LNCaP clone FGC (cell line): ENCODE measurements around the gene IYD.

Experiments used
- DNase-seq: peaks from one replicate; pipeline ENCODE4 v3.0.0-alpha.2; 2011; ENCODE audit warnings: low read depth
- H3K4me3 ChIP-seq: 2 replicates; pipeline ENCODE4 v1.5.1; 2011; ENCODE audit warnings: mild to moderate bottlenecking, low read depth, low read length, control low read depth
- TF ChIP-seq, protein P1 (sequence below): IDR thresholded peaks from 2 replicates; pipeline ENCODE4 v1.5.1; 2012; ENCODE audit warnings: mild to moderate bottlenecking; ENCODE audit not compliant: control insufficient read depth, insufficient read depth; ENCODE audit errors: extremely low read depth

Gene IYD

DNA sequence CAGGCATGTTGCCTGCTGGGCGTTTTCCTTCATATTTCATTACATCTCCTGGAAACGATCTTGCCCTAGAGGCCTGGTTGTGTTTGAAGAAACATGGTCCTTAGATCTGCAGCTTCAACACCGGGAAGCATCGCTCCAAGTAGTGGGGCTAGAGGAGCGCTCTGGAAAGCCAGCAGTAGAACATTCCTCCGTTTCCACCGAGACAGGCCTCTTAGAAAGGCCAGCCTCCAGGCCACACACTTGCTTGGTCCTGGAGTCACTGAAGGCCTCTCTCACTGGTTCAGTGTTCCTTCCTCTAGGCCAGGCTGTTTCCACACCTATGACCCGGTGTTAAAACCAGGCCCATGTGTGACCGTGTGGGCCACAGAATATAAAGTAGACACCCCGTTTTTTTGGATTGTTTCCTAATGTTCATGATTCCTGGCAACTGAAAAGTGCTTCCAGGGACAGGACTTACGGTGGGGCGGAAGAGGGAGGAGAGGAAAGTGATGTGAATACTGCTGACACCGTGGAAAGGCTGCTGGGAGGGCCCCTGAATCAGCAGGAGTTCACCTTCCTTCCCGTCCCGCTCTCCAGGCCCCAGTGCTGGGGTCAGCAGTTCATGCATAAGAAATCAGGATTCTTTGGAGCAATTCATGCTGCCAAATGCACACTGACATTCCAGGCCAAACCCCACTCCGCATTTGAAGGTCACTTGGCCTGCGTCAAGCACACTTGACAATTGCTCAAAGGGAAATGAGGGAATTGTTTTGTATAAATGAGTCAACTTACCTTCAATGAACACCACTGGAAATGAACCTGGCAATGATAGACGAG is 83.8 kb downstream of the IYD start:
- no peak overlapping the region for H3K4me3 ChIP-seq
- DNase-seq = no peak
- TF ChIP-seq, protein P1, sequence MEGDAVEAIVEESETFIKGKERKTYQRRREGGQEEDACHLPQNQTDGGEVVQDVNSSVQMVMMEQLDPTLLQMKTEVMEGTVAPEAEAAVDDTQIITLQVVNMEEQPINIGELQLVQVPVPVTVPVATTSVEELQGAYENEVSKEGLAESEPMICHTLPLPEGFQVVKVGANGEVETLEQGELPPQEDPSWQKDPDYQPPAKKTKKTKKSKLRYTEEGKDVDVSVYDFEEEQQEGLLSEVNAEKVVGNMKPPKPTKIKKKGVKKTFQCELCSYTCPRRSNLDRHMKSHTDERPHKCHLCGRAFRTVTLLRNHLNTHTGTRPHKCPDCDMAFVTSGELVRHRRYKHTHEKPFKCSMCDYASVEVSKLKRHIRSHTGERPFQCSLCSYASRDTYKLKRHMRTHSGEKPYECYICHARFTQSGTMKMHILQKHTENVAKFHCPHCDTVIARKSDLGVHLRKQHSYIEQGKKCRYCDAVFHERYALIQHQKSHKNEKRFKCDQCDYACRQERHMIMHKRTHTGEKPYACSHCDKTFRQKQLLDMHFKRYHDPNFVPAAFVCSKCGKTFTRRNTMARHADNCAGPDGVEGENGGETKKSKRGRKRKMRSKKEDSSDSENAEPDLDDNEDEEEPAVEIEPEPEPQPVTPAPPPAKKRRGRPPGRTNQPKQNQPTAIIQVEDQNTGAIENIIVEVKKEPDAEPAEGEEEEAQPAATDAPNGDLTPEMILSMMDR = no peak

DNA sequence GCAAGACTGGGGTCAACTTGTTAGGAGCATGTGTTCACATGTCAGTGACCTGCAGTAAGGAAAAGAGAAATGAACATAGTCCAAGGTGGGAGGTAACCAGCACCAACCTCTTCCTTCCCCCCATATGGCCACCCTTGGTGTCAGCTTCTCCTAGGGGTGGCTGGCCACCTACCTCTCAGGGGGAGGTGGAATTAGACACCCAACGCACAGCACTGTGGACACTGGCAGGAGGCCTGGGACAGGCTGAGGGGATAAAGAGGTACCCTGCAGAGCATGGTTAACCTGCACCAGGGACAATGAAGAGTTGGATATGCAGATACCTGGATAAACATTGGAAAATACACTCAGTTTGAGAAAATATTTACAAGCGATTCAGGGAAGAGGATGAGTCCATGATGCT is 84.5 kb downstream of the IYD start:
- DNase-seq = no peak
- H3K4me3 ChIP-seq = no peak overlapping the region
- TF ChIP-seq, protein P1 = no peak
